GM18505 (cell line): ENCODE measurements around the gene SNRPA.
"Not testable (repeated sequence)": the region's sequence is repeated elsewhere in the genome, so short reads cannot be mapped to it uniquely, and the experiment has no call there.

Experiments
- ATAC-seq: cut with Tn5 transposase; IDR thresholded peaks from one replicate; pipeline ENCODE4 v1.9.1; 2021; ENCODE audit not compliant: unreplicated experiment
- POLR2A ChIP-seq: IDR thresholded peaks from 4 replicates; pipeline ENCODE4 v1.6.1; 2011; ENCODE audit warnings: borderline replicate concordance; ENCODE audit not compliant: insufficient read depth, insufficient read length; ENCODE audit errors: extremely low read depth

The SNRPA gene

GRCh38 chr19:40781140-40781539, 30.1 kb downstream of the SNRPA start:
- ATAC-seq, result no peak
- TF ChIP-seq POLR2A, result no peak

- no peak for TF ChIP-seq POLR2A
- no peak for ATAC-seq
Observed at GRCh38 chr19:40783711-40784110, 32.7 kb downstream of the SNRPA start.

GRCh38 chr19:40784146-40784545, 33.1 kb downstream of the SNRPA start:
- ATAC-seq, result not testable (repeated sequence)

GRCh38 chr19:40785526-40785925, 34.5 kb downstream of the SNRPA start:
- TF ChIP-seq POLR2A, result no peak
- no peak for ATAC-seq

- TF ChIP-seq POLR2A, result no peak
- ATAC-seq, result no peak
Observed at GRCh38 chr19:40786060-40787037, 35.3 kb downstream of the SNRPA start.

- no peak for ATAC-seq
- no peak for TF ChIP-seq POLR2A
Observed at GRCh38 chr19:40791349-40791748, 40.3 kb downstream of the SNRPA start.

- no peak for ATAC-seq
- no peak for TF ChIP-seq POLR2A
Observed at GRCh38 chr19:40791996-40792395, 41.0 kb downstream of the SNRPA start.

GRCh38 chr19:40797166-40797962, 46.4 kb downstream of the SNRPA start:
- TF ChIP-seq POLR2A, result no peak
- no peak for ATAC-seq

- TF ChIP-seq POLR2A, result peak; percentile 82
- ATAC-seq, result peak; percentile 17
Observed at GRCh38 chr19:40797963-40798682, 47.1 kb downstream of the SNRPA start.

GRCh38 chr19:40798683-40799557, 47.9 kb downstream of the SNRPA start, which contains the start of gene EGLN2:
EGLN2 (plus strand) TSS chr19:40799191; CDS start chr19:40800573, 1,382 bp downstream.
- peak; percentile 73 for ATAC-seq
- TF ChIP-seq POLR2A, result peak; percentile 32

GRCh38 chr19:40799558-40800338, 48.7 kb downstream of the SNRPA start:
- no peak for TF ChIP-seq POLR2A
- ATAC-seq, result no peak

GRCh38 chr19:40800339-40800996, 49.5 kb downstream of the SNRPA start:
- ATAC-seq, result no peak
- no peak for TF ChIP-seq POLR2A

GRCh38 chr19:40800997-40801377, 50.0 kb downstream of the SNRPA start:
- ATAC-seq, result no peak
- no peak for TF ChIP-seq POLR2A
